Measurements from ENCODE around the gene CEP104. TPM values are rescaled to one million over a fixed set of nuclear protein-coding genes. Genes with fewer than 3 reads are reported as not detected.

The CEP104 gene
- total and polyA plus RNA-seq, 10 of the 15 experiments (the other 5 are each of a cell fraction or from before 2014, with no cell fraction given) = 7.2 to 34.8 (median 19.3) TPM

- TF ChIP-seq ASH2L (IDR thresholded peaks at IDR 0.05; ENCODE audit: borderline replicate concordance, low read depth) (0 out of 2 replicates have a peak, but pooled peaks have one; percentile 61), POLR2AphosphoS5 (IDR thresholded peaks at IDR 0.05; ENCODE audit: low read length) (peak; percentile 59; the same call in 1 of the 2 replicates), RFX5 (IDR thresholded peaks at IDR 0.05; ENCODE audit: low read depth, low read length) (no peak), FOXM1 (IDR thresholded peaks at IDR 0.05; ENCODE audit: low read depth, low read length) (no peak), TARDBP (IDR thresholded peaks at IDR 0.05; ENCODE audit: borderline replicate concordance) (peak; percentile 90), TCF7 (IDR thresholded peaks at IDR 0.05; ENCODE audit: borderline replicate concordance) (no peak), SMC3 (IDR thresholded peaks at IDR 0.05; ENCODE audit: borderline replicate concordance, low read length) (no peak), CREM (IDR thresholded peaks at IDR 0.05; ENCODE audit: low read depth) (peak; percentile 79; the same call in 1 of the 2 replicates), NFYA (IDR thresholded peaks at IDR 0.05; ENCODE audit: borderline replicate concordance, low read depth, low read length) (no peak), CHD2 (IDR thresholded peaks at IDR 0.05; ENCODE audit: borderline replicate concordance, low read depth, low read length) (peak; percentile 62), CBFB (IDR thresholded peaks at IDR 0.05; ENCODE audit: low read depth) (peak; percentile 57; the same call in 1 of the 2 replicates), SMAD1 (IDR thresholded peaks at IDR 0.05; ENCODE audit: low read depth, partially characterized antibody) (no peak), YBX1 (IDR thresholded peaks at IDR 0.05) (no peak), NBN (IDR thresholded peaks at IDR 0.05) (peak; percentile 70), SPI1 (IDR thresholded peaks at IDR 0.05; ENCODE audit: borderline replicate concordance, insufficient read depth, low read depth, low read length) (no peak)
Measured at GRCh38 chr1:3796215-3797061, 60.6 kb downstream of the CEP104 start, which contains the start of gene LRRC47 (continued).
